CD8-positive, alpha-beta memory T cell (primary cell): Measurements from ENCODE around the gene TMEM215. TPM values are rescaled to one million over a fixed set of nuclear protein-coding genes. Genes with fewer than 3 reads are reported as not detected.

Experiments
- CTCF ChIA-PET: fragments of 350-600 bp; sonication (Branson Sonifier 250); formaldehyde crosslinking; loops from one replicate; lab custom pipeline; 2021; ENCODE audit warnings: antibody characterized with exemption; lab: Charles Lee
- POLR2A ChIA-PET: fragments of 350-600 bp; sonication (Branson Sonifier 250); formaldehyde crosslinking; loops from one replicate; lab custom pipeline; 2021; ENCODE audit warnings: antibody characterized with exemption; lab: Charles Lee
- DNase-seq, 5 donors: peaks; one replicate each; pipeline versions ENCODE4 v3.0.0 to v3.0.0-alpha.2; 2020 to 2022; ENCODE audit warnings: mixed read lengths in 1 of 5
- H3K27ac ChIP-seq: one replicate; pipeline ENCODE4 v1.7.0; 2013; ENCODE audit warnings: low read depth, mild to moderate bottlenecking, low read length, moderate library complexity
- H3K27me3 ChIP-seq: 2 replicates; pipeline ENCODE4 v1.7.0; 2013; ENCODE audit warnings: low read length, mild to moderate bottlenecking; ENCODE audit not compliant: insufficient read depth, poor library complexity, severe bottlenecking
- H3K36me3 ChIP-seq: 2 replicates; pipeline ENCODE4 v1.7.0; 2013; ENCODE audit warnings: mild to moderate bottlenecking, low read length, moderate library complexity; ENCODE audit not compliant: insufficient read depth
- H3K4me1 ChIP-seq: 2 replicates; pipeline ENCODE4 v1.7.0; 2013; ENCODE audit warnings: mild to moderate bottlenecking, low read length, moderate library complexity; ENCODE audit not compliant: insufficient read depth
- H3K4me3 ChIP-seq: 2 replicates; pipeline ENCODE4 v1.7.0; 2013; ENCODE audit warnings: mild to moderate bottlenecking, low read length
- H3K9me3 ChIP-seq: 2 replicates; pipeline ENCODE4 v1.7.0; 2013; ENCODE audit warnings: mild to moderate bottlenecking, low read length
- H3K27ac Mint-ChIP-seq, 8 donors: one replicate each; pipeline ENCODE4 v1.8.0; 2020 to 2021; ENCODE audit warnings: mixed read lengths in 8 of 8, mild to moderate bottlenecking in 6 of 8, inconsistent platforms in 3 of 8, moderate library complexity in 3 of 8
- H3K27me3 Mint-ChIP-seq, 2 donors: one replicate each; pipeline ENCODE4 v1.8.0; 2020 to 2021; ENCODE audit warnings: mixed read lengths in 2 of 2, mild to moderate bottlenecking in 1 of 2, moderate library complexity in 1 of 2
- H3K36me3 Mint-ChIP-seq, 3 donors: one replicate each; pipeline ENCODE4 v1.8.0; 2020 to 2021; ENCODE audit warnings: mixed read lengths in 3 of 3, inconsistent platforms in 1 of 3, mild to moderate bottlenecking in 1 of 3
- H3K4me1 Mint-ChIP-seq, 3 donors: one replicate each; pipeline ENCODE4 v1.8.0; 2020 to 2021; ENCODE audit warnings: mixed read lengths in 3 of 3, inconsistent platforms in 1 of 3, mild to moderate bottlenecking in 1 of 3
- H3K4me3 Mint-ChIP-seq, 7 donors: one replicate each; pipeline ENCODE4 v1.8.0; 2020 to 2021; ENCODE audit warnings: mixed read lengths in 7 of 7, mild to moderate bottlenecking in 6 of 7, moderate library complexity in 4 of 7, inconsistent platforms in 2 of 7
- H3K9me3 Mint-ChIP-seq, 5 donors: one replicate each; pipeline ENCODE4 v1.8.0; 2020 to 2022; ENCODE audit warnings: mixed read lengths in 5 of 5, mild to moderate bottlenecking in 3 of 5, moderate library complexity in 2 of 5, inconsistent platforms in 1 of 5
- polyA plus RNA-seq: library from polyadenylated mRNA; unstranded; fragments of 300-500 nt; fragmentation: Illumina TruSeq; gene quantifications from one replicate; pipeline ENCODE4 v1.2.3, GENCODE V29; 2021
- total RNA-seq, 2 experiments: library from RNA; stranded (reverse); gene quantifications; one replicate each; pipeline ENCODE4 v1.2.3, GENCODE V29; 2021

The TMEM215 gene
- total and polyA plus RNA-seq, 3 experiments from 2014 or later = not detected

DNA sequence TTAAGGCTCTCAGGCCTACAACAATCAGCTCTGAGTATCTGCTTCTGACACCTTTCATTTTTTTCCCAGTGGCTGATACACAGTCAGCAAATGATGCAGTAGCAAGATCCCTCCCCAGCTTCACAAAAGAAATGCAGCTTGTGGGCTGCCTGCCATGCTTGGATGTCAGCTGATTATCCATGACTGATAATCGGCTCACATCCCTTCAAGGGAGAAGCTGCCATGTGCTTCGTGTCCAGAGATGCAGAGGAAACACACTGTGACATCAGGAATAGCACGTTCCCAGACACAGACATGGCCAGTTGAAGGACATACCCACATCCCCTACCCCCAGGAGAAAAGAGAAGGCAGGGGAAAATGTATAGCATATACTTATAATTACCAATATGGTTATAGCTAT is 27.9 kb downstream of the TMEM215 start:
- no peaks in the 10 kb centered on the region for H3K27me3 ChIP-seq
- DNase-seq = no peak
- H3K36me3 Mint-ChIP-seq = peaks cover 0 to 3% (median 0%) of the 10 kb centered on the region in 3 donors
- H3K4me3 ChIP-seq = no peak overlapping the region
- no peaks in the 10 kb centered on the region for H3K9me3 ChIP-seq
- H3K4me1 ChIP-seq = no peaks in the 10 kb centered on the region
- H3K27ac ChIP-seq = no peak overlapping the region
- ChIA-PET CTCF (no interaction called here), POLR2A (no interaction called here)
- H3K27me3 Mint-ChIP-seq = peaks cover 6 to 19% of the 10 kb centered on the region in 2 donors
- no peak overlapping the region for H3K4me3 Mint-ChIP-seq
- H3K36me3 ChIP-seq = no peaks in the 10 kb centered on the region
- peaks cover 0 to 21% (median 10%) of the 10 kb centered on the region in 5 donors for H3K9me3 Mint-ChIP-seq
- H3K27ac Mint-ChIP-seq = no peak overlapping the region
- H3K4me1 Mint-ChIP-seq = no peaks in the 10 kb centered on the region

GRCh38 chr9:32820322-32820721 is 37.0 kb downstream of the TMEM215 start:
- H3K4me1 ChIP-seq = no peaks in the 10 kb centered on the region
- Mint-ChIP-seq H3K27ac (no peak overlapping the region), H3K9me3 (peaks cover 0 to 7% (median 0%) of the 10 kb centered on the region in 5 donors), H3K4me1 (no peaks in the 10 kb centered on the region), H3K27me3 (peaks cover 0 to 17% of the 10 kb centered on the region in 2 donors), H3K4me3 (no peak overlapping the region), H3K36me3 (no peaks in the 10 kb centered on the region)
- H3K4me3 ChIP-seq = no peak overlapping the region
- H3K27me3 ChIP-seq = no peaks in the 10 kb centered on the region
- H3K9me3 ChIP-seq = no peaks in the 10 kb centered on the region
- no peak overlapping the region for H3K27ac ChIP-seq
- ChIA-PET CTCF (no interaction called here), POLR2A (no interaction called here)
- H3K36me3 ChIP-seq = no peaks in the 10 kb centered on the region
- DNase-seq = no peak

DNA sequence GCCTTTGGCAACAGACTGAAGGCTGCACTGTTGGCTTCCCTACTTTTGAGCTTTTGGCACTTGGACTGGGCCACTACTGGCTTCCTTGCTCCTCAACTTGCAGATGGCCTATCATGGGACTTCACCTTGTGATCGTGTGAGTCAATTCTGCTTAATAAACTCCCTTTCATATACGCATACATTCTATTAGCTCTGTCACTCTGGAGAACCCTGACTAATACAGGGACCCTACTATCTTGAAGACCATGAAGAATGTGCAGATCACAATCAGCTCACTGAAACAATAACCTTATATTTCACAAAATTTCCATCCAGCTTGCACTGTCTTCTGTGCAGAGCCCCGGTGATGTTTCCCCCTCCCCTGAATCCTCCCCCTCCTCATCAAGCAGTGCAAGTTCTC is 39.8 kb downstream of the TMEM215 start:
- CTCF ChIA-PET = interaction anchor here (0.8 kb wide), 1 partner anchor 20 kb away, joined by 3 read pairs; no protein-coding TSS in a partner anchor
- Histone ChIP-seq H3K27me3 (no peaks in the 10 kb centered on the region), H3K4me1 (no peaks in the 10 kb centered on the region), H3K36me3 (no peaks in the 10 kb centered on the region), H3K27ac (no peak overlapping the region), H3K4me3 (no peak overlapping the region), H3K9me3 (no peaks in the 10 kb centered on the region)
- POLR2A ChIA-PET = no interaction called here
- peaks cover 0 to 4% (median 0%) of the 10 kb centered on the region in 5 donors for H3K9me3 Mint-ChIP-seq
- H3K27ac Mint-ChIP-seq = no peak overlapping the region
- H3K4me1 Mint-ChIP-seq = no peaks in the 10 kb centered on the region
- no peaks in the 10 kb centered on the region for H3K36me3 Mint-ChIP-seq
- no peak overlapping the region for H3K4me3 Mint-ChIP-seq
- peaks cover 8 to 29% of the 10 kb centered on the region in 2 donors for H3K27me3 Mint-ChIP-seq
- no peak for DNase-seq

DNA sequence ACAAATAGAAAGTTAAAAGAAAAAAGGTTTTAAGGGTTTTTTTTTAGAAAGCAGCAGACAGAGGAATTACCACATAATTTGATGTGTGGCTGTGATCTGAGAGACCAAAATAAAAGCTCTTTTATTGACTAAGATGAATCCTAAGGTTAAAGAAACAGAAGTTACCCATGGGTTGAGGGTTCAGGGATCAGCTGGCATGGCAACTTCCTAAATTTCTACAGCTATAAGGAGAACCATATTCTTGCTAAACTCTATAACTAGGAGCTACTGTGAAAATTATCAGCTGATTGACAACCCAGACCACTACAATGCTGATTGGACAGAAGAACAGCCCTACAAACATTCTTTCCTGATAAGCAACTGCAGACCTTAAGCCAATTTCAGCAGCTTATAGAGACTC is 40.2 kb downstream of the TMEM215 start:
- H3K27me3 ChIP-seq = no peaks in the 10 kb centered on the region
- peaks cover 8 to 29% of the 10 kb centered on the region in 2 donors for H3K27me3 Mint-ChIP-seq
- peaks cover 0 to 4% (median 0%) of the 10 kb centered on the region in 5 donors for H3K9me3 Mint-ChIP-seq
- H3K4me3 Mint-ChIP-seq = no peak overlapping the region
- H3K36me3 ChIP-seq = no peaks in the 10 kb centered on the region
- no peak overlapping the region for H3K27ac Mint-ChIP-seq
- H3K4me3 ChIP-seq = no peak overlapping the region
- no peak for DNase-seq
- ChIA-PET CTCF (interaction anchor here (0.8 kb wide), 1 partner anchor 19 kb away, joined by 3 read pairs; no protein-coding TSS in a partner anchor), POLR2A (no interaction called here)
- H3K9me3 ChIP-seq = no peaks in the 10 kb centered on the region
- H3K4me1 Mint-ChIP-seq = no peaks in the 10 kb centered on the region
- no peaks in the 10 kb centered on the region for H3K36me3 Mint-ChIP-seq
- no peak overlapping the region for H3K27ac ChIP-seq
- H3K4me1 ChIP-seq = no peaks in the 10 kb centered on the region

- Mint-ChIP-seq H3K27ac (no peak overlapping the region), H3K27me3 (peaks cover 8 to 29% of the 10 kb centered on the region in 2 donors), H3K4me1 (no peaks in the 10 kb centered on the region), H3K36me3 (no peaks in the 10 kb centered on the region), H3K4me3 (no peak overlapping the region), H3K9me3 (peaks cover 0 to 4% (median 0%) of the 10 kb centered on the region in 5 donors)
- H3K4me1 ChIP-seq = no peaks in the 10 kb centered on the region
- CTCF ChIA-PET = no interaction called here
- no peaks in the 10 kb centered on the region for H3K27me3 ChIP-seq
- no peak for DNase-seq
- H3K4me3 ChIP-seq = no peak overlapping the region
- H3K36me3 ChIP-seq = no peaks in the 10 kb centered on the region
- POLR2A ChIA-PET = no interaction called here
- H3K27ac ChIP-seq = no peak overlapping the region
- no peaks in the 10 kb centered on the region for H3K9me3 ChIP-seq
Measured at GRCh38 chr9:32825203-32825602, 41.9 kb downstream of the TMEM215 start.

- no peak overlapping the region for H3K27ac Mint-ChIP-seq
- Histone ChIP-seq H3K4me3 (no peak overlapping the region), H3K4me1 (no peaks in the 10 kb centered on the region), H3K36me3 (no peaks in the 10 kb centered on the region), H3K9me3 (no peaks in the 10 kb centered on the region), H3K27me3 (no peaks in the 10 kb centered on the region), H3K27ac (no peak overlapping the region)
- peaks cover 0 to 3% (median 0%) of the 10 kb centered on the region in 5 donors for H3K9me3 Mint-ChIP-seq
- POLR2A ChIA-PET = no interaction called here
- H3K4me1 Mint-ChIP-seq = no peaks in the 10 kb centered on the region
- H3K36me3 Mint-ChIP-seq = no peaks in the 10 kb centered on the region
- DNase-seq = no peak
- CTCF ChIA-PET = no interaction called here
- H3K27me3 Mint-ChIP-seq = peaks cover 11 to 26% of the 10 kb centered on the region in 2 donors
- no peak overlapping the region for H3K4me3 Mint-ChIP-seq
Measured at GRCh38 chr9:32828861-32829260, 45.5 kb downstream of the TMEM215 start.

- no peak overlapping the region for H3K27ac ChIP-seq
- H3K4me3 ChIP-seq = no peak overlapping the region
- no peak for DNase-seq
- H3K9me3 ChIP-seq = no peaks in the 10 kb centered on the region
- Mint-ChIP-seq H3K27ac (peak overlapping the region in 1 of 8 donors; percentile 7), H3K4me3 (no peak overlapping the region), H3K4me1 (no peaks in the 10 kb centered on the region), H3K9me3 (peaks cover 0 to 3% (median 0%) of the 10 kb centered on the region in 5 donors), H3K27me3 (peaks cover 3 to 4% of the 10 kb centered on the region in 2 donors), H3K36me3 (no peaks in the 10 kb centered on the region)
- ChIA-PET CTCF (no interaction called here), POLR2A (no interaction called here)
- H3K27me3 ChIP-seq = no peaks in the 10 kb centered on the region
- H3K4me1 ChIP-seq = no peaks in the 10 kb centered on the region
- no peaks in the 10 kb centered on the region for H3K36me3 ChIP-seq
Measured at GRCh38 chr9:32832346-32832745, 49.0 kb downstream of the TMEM215 start.
